Immature natural killer cell (primary cell): ENCODE measurements around the gene OR6K3. TPM values are rescaled to one million over a fixed set of nuclear protein-coding genes. Genes with fewer than 3 reads are reported as not detected.

Experiments used
- DNase-seq, 3 donors: peaks; one replicate each; pipeline ENCODE4 v3.0.0; 2022; ENCODE audit warnings: mixed read lengths in 1 of 3
- H3K27ac Mint-ChIP-seq, 6 donors: one replicate each; pipeline ENCODE4 v1.8.0; 2020; ENCODE audit warnings: mixed read lengths in 6 of 6, mild to moderate bottlenecking in 5 of 6, inconsistent platforms in 4 of 6, moderate library complexity in 3 of 6
- H3K27me3 Mint-ChIP-seq, 3 donors: one replicate each; pipeline ENCODE4 v1.8.0; 2020 to 2021; ENCODE audit warnings: low read depth in 3 of 3, mild to moderate bottlenecking in 3 of 3, mixed read lengths in 3 of 3, moderate library complexity in 3 of 3, inconsistent platforms in 1 of 3
- H3K36me3 Mint-ChIP-seq, 3 donors: one replicate each; pipeline ENCODE4 v1.8.0; 2020; ENCODE audit warnings: mixed read lengths in 3 of 3, inconsistent platforms in 2 of 3, mild to moderate bottlenecking in 2 of 3
- H3K4me1 Mint-ChIP-seq, 2 donors: one replicate each; pipeline ENCODE4 v1.8.0; 2020; ENCODE audit warnings: inconsistent platforms in 2 of 2, mild to moderate bottlenecking in 2 of 2, mixed read lengths in 2 of 2, moderate library complexity in 1 of 2
- H3K4me3 Mint-ChIP-seq, 5 donors: one replicate each; pipeline ENCODE4 v1.8.0; 2020; ENCODE audit warnings: mild to moderate bottlenecking in 5 of 5, mixed read lengths in 5 of 5, inconsistent platforms in 3 of 5, moderate library complexity in 3 of 5
- H3K9me3 Mint-ChIP-seq, 6 donors: one replicate each; pipeline ENCODE4 v1.8.0; 2020; ENCODE audit warnings: mild to moderate bottlenecking in 6 of 6, mixed read lengths in 6 of 6, inconsistent platforms in 4 of 6, moderate library complexity in 3 of 6
- polyA plus RNA-seq, 3 donors: library from polyadenylated mRNA; unstranded; fragments of 300-500 nt; fragmentation: Illumina TruSeq; gene quantifications; one replicate each; pipeline ENCODE4 v1.2.3, GENCODE V29; 2021

The OR6K3 gene, protein sequence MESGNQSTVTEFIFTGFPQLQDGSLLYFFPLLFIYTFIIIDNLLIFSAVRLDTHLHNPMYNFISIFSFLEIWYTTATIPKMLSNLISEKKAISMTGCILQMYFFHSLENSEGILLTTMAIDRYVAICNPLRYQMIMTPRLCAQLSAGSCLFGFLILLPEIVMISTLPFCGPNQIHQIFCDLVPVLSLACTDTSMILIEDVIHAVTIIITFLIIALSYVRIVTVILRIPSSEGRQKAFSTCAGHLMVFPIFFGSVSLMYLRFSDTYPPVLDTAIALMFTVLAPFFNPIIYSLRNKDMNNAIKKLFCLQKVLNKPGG
- polyA plus RNA-seq: not detected

DNA sequence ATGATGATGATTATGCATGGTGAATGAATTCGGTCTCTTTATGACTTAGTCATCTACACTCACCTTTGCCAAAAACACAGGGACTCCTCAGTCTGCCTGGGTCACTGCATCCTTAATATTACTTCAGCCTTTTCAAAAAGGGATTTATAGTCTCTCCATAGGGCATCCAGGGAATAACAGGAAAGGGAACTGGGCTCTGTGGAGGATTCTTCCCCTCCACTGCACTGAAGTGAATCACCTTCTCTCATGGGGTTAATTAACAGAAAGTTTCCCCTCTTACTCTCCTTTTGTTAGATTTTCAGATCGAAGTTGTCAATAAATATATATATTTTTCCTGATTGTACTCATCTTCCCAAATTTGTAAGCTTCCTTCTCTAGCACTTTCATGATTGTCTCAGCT, at the start of gene OR6K3:
OR6K3 (minus strand) TSS at position 101 of the 400 bp plus-strand sequence. CDS start 2,605 bp downstream, outside the sequence.
- DNase-seq: no peak
- H3K9me3 Mint-ChIP-seq: no peaks in the 10 kb centered on the region
- H3K27me3 Mint-ChIP-seq: peaks cover 5 to 12% (median 10%) of the 10 kb centered on the region in 3 donors
- H3K4me3 Mint-ChIP-seq: no peak within 1 kb of the TSS
- peaks cover 0 to 5% (median 0%) of the 10 kb centered on the region in 3 donors for H3K36me3 Mint-ChIP-seq
- H3K4me1 Mint-ChIP-seq: no peaks in the 10 kb centered on the region
- H3K27ac Mint-ChIP-seq: no peak within 1 kb of the TSS

DNA sequence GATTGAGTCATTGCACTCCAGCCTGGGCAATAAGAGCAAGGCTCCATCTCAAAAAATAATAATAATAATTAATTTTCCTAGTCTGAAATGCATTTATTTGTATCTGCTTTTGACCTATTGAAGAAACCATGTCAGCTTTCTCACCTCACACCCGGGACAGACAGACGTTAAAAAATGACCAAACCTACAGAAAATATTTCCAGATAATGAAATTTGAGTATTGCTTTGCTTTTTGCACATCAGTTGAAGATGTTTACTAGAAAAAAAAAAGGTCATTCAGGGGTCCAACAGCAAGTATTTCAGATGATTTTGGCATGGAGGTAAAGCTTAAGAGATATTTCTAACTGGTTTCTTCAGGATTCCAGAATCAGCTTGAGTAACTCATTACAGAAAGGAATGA, 33.9 kb upstream of the OR6K3 start, which contains the start of gene OR6K6:
OR6K6 (plus strand) TSS at position 301 of the 400 bp plus-strand sequence. CDS start 168 bp downstream, outside the sequence.
- H3K27me3 Mint-ChIP-seq: peaks cover 0 to 7% (median 2%) of the 10 kb centered on the region in 3 donors
- peaks cover 0 to 3% (median 0%) of the 10 kb centered on the region in 3 donors for H3K36me3 Mint-ChIP-seq
- DNase-seq: no peak
- no peaks in the 10 kb centered on the region for H3K9me3 Mint-ChIP-seq
- H3K27ac Mint-ChIP-seq: no peak within 1 kb of the TSS
- no peaks in the 10 kb centered on the region for H3K4me1 Mint-ChIP-seq
- H3K4me3 Mint-ChIP-seq: no peak within 1 kb of the TSS

DNA sequence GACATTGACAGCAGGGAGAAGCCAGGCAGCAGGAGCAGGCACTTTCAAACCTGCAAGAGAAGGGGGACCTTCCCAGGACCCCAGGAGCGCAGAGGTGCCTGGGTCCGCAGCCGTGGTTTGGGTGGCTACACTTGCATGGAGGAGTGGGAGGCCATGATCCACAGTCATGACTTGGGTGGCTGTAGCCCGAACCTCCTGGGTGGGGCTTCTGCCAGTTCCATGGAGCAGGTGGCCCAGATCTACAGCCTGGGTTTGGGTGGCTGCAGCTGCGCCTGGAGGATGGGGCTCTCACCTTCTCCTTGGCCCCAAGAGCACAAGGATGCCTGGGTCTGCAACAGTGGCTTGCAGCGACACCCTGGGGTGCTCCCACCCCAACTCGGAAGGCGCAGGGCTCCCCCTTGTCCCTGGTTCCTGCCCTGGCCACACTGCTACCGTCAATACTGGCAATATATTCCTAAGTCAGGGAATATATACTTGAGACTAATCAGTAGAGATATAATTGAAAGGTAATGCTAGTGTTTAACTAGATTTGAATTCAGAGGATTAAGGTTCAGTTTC, 31.7 kb upstream of the OR6K3 start:
- Mint-ChIP-seq H3K4me3 (no peak overlapping the region), H3K27ac (no peak overlapping the region)

DNA sequence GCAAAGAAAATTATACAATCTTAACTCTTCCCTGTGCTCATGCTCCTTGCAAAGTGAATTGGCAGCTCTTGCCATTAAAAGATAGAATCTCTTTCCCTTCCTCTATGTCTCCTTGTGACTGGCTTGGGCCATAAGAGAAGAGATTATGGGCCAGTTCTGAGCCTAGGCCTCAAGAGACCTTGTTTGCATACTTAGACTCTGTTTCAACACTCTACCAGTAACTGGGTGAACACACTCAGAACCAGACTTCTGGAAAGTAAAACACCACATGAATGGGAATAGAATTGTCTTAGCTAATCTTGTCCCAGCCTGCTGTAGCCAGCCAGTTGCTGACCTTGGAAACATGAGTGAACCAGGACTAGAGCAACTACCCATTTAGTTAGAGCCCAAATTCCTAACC, 15.3 kb upstream of the OR6K3 start:
- DNase-seq: no peak
- H3K36me3 Mint-ChIP-seq: peaks cover 0 to 7% (median 0%) of the 10 kb centered on the region in 3 donors
- H3K27me3 Mint-ChIP-seq: peaks cover 4 to 8% (median 4%) of the 10 kb centered on the region in 3 donors
- no peaks in the 10 kb centered on the region for H3K9me3 Mint-ChIP-seq
- no peak overlapping the region for H3K27ac Mint-ChIP-seq
- no peaks in the 10 kb centered on the region for H3K4me1 Mint-ChIP-seq
- no peak overlapping the region for H3K4me3 Mint-ChIP-seq

More for the DNA sequence above, 31.7 kb upstream of the OR6K3 start:
- Mint-ChIP-seq H3K27me3 (peaks cover 2 to 8% (median 3%) of the 10 kb centered on the region in 3 donors), H3K4me1 (no peaks in the 10 kb centered on the region), H3K9me3 (no peaks in the 10 kb centered on the region), H3K36me3 (no peaks in the 10 kb centered on the region)
- no peak for DNase-seq

DNA sequence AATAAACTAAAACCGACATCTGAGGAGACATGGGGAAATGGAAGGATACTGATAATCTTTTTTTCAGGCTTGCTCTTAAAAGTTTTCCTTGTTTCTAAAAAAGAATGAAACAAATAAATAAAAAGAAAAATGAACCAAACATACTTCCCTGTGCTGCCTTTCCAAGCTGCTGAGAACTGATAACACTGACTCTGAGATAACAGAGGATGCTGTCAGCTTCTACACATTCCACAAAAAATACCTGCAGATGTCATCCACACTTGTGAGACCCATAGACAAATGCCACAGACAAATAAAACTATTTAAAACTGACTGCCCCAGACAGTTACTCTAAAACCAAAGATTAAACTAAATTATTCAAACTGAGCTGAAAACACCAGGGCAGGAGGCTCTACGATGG, 12.0 kb upstream of the OR6K3 start:
- no peak for DNase-seq
- Mint-ChIP-seq H3K27me3 (peaks cover 1 to 6% (median 2%) of the 10 kb centered on the region in 3 donors), H3K4me3 (no peak overlapping the region), H3K4me1 (no peaks in the 10 kb centered on the region), H3K36me3 (peaks cover 0 to 3% (median 0%) of the 10 kb centered on the region in 3 donors), H3K9me3 (no peaks in the 10 kb centered on the region), H3K27ac (no peak overlapping the region)

DNA sequence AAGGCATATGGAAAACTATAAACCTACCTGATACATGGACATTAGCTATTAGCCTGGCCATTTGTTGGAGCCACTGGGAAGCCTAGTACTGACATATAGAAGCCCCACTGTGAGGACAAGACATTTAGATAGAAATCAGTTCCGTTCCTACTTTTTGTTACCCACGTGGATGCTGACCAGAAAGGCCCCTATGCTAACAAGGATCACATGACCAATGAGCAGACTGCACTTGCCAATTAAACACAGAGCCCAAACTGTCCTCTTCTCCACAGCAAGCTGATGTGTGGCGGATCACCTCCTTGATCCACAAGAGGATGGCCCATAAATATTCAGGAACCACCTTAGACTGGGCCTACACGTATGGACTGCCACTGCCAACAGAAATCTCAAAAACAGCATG, 11.2 kb upstream of the OR6K3 start:
- H3K9me3 Mint-ChIP-seq: no peaks in the 10 kb centered on the region
- H3K36me3 Mint-ChIP-seq: no peaks in the 10 kb centered on the region
- no peak overlapping the region for H3K27ac Mint-ChIP-seq
- H3K27me3 Mint-ChIP-seq: peaks cover 2 to 6% (median 4%) of the 10 kb centered on the region in 3 donors
- no peaks in the 10 kb centered on the region for H3K4me1 Mint-ChIP-seq
- DNase-seq: no peak
- no peak overlapping the region for H3K4me3 Mint-ChIP-seq

DNA sequence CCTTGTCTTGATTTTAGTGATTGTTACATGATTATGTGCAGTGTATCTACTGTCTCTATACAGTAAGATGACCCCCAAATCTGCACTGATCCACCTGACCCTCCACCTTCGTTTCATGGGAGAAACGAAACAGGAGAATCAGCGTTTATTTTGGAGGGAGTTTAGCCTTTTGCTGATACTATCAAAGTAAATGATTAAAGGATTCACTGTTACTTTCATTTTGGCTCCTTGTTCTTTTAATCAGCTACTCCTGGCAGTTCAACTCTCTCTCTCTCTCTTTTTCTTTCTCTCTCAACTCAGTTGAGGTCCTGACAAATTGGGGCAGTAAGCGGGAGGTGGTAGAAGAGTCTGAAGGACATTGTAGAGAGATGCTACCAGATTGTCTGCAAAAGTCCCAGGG, 9.9 kb upstream of the OR6K3 start:
- peaks cover 0 to 9% (median 2%) of the 10 kb centered on the region in 3 donors for H3K27me3 Mint-ChIP-seq
- H3K4me1 Mint-ChIP-seq: no peaks in the 10 kb centered on the region
- DNase-seq: no peak
- H3K4me3 Mint-ChIP-seq: no peak overlapping the region
- no peak overlapping the region for H3K27ac Mint-ChIP-seq
- H3K36me3 Mint-ChIP-seq: no peaks in the 10 kb centered on the region
- H3K9me3 Mint-ChIP-seq: peaks cover 0 to 2% (median 0%) of the 10 kb centered on the region in 6 donors

DNA sequence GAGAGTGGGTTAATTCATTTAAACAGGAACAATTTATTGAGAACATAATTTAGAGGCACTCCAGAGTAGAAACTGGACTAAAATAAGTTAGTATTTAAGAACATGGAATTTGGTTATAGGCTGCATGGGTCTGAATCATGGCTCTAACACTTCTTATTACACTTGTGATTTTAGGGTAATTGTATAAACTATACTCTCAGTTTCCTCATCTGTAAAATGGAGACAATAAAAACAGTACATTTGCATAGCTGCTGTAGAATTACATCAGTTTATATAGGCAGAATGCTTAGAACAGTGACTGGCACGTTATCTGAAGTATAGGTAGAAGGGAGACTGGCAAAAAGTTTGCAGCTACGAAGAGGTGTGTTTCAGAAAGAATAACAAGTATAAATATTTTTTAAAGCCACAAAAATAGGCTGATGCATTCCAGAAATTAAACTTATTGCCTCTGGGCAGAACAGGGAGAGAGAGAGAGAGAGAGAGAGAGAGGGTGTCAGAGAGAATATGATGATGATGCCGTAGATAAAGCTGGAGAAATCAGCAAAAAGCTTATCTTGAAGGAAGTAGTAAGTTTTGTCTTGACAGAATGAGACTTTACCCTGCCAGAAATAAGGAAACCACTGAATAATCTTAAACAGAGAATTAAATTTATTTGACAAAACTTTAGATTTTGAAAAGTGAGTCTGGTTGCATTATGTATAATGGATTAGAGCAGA, 8.1 kb upstream of the OR6K3 start:
- H3K9me3 Mint-ChIP-seq: peaks cover 0 to 2% (median 0%) of the 10 kb centered on the region in 6 donors
- no peak overlapping the region for H3K4me3 Mint-ChIP-seq
- no peaks in the 10 kb centered on the region for H3K4me1 Mint-ChIP-seq

DNA sequence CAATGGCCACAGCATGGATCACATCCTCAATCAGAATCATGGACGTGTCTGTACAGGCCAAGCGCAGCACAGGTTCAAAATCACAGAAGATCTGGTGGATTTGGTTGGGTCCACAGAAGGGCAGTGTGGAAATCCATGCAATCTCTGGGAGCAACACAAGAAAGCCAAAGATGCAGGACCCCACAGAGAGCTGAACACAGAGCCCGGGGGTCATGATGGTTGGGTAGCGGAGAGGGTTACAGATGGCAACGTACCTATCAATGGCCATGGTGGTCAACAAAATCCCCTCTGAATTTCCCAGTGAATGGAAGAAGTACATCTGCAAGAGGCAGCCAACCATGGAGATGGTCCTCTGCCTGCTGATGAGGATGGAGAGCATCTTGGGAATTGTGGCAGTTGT, 3.9 kb upstream of the OR6K3 start:
- Mint-ChIP-seq H3K27ac (no peak overlapping the region), H3K4me3 (no peak overlapping the region), H3K4me1 (no peaks in the 10 kb centered on the region), H3K27me3 (peaks cover 5 to 9% (median 8%) of the 10 kb centered on the region in 3 donors), H3K9me3 (peaks cover 0 to 2% (median 0%) of the 10 kb centered on the region in 6 donors), H3K36me3 (no peaks in the 10 kb centered on the region)
- DNase-seq: no peak

More for the DNA sequence above, 8.1 kb upstream of the OR6K3 start:
- peaks cover 3 to 7% (median 5%) of the 10 kb centered on the region in 3 donors for H3K27me3 Mint-ChIP-seq
- no peak for DNase-seq
- H3K36me3 Mint-ChIP-seq: no peaks in the 10 kb centered on the region
- H3K27ac Mint-ChIP-seq: no peak overlapping the region

DNA sequence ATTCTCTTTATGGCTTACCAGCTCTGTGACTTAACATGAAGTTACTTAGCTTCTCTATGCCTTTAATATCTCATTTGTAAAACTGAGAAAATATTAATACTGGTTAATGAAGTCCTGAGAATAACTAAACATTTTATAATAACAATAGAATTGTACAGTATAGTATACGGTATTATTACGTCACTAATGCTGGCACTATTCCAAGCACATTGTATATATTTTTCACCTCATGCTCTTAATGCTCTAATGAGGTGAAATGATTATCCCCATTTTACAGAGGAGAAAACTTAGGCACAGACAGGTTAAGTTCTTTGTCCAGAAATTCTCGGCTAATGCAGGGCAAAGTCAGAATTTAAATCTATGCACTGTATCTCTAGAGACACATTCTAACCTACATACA, 856 bp downstream of the OR6K3 start:
- no peak for DNase-seq
- H3K27me3 Mint-ChIP-seq: peaks cover 5 to 10% (median 10%) of the 10 kb centered on the region in 3 donors
- peaks cover 0 to 5% (median 0%) of the 10 kb centered on the region in 3 donors for H3K36me3 Mint-ChIP-seq
- no peaks in the 10 kb centered on the region for H3K4me1 Mint-ChIP-seq
- no peak overlapping the region for H3K4me3 Mint-ChIP-seq
- no peak overlapping the region for H3K27ac Mint-ChIP-seq
- H3K9me3 Mint-ChIP-seq: no peaks in the 10 kb centered on the region

DNA sequence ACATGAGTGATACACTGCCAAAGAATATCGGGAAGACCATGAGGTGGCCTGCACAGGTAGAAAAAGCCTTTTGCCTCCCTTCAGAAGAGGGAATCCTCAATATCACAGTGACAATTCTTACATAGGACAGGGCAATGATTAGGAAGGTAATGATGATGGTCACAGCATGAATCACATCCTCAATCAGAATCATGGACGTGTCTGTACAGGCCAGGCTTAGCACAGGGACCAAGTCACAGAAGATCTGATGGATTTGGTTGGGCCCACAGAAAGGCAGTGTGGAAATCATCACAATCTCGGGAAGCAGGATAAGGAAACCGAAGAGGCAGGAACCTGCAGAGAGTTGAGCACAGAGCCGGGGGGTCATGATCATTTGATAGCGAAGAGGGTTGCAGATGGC, 3.2 kb downstream of the OR6K3 start:
- Mint-ChIP-seq H3K4me1 (no peaks in the 10 kb centered on the region), H3K27ac (no peak overlapping the region), H3K27me3 (peaks cover under 1 to 18% (median 5%) of the 10 kb centered on the region in 3 donors), H3K36me3 (peaks cover 0 to 5% (median 0%) of the 10 kb centered on the region in 3 donors), H3K4me3 (no peak overlapping the region), H3K9me3 (no peaks in the 10 kb centered on the region)
- no peak for DNase-seq

DNA sequence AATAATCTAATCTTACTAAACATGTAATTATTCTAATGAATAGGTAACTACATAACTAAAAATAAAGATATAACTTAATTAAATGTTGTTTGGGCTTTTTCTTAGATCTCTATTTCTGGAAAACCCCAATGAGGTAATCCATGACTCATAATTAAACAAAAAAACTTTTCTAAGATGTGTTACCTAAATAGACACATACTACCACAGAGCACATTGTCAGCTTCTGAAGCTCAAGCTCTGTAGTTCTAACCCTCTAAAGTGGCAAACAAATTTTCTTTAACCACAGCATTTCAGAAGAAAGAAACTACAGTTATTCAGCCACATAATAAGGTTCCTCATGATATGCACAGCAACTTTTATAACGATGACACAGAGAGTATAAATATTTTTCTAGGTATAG, 4.2 kb downstream of the OR6K3 start:
- Mint-ChIP-seq H3K4me1 (no peaks in the 10 kb centered on the region), H3K4me3 (no peak overlapping the region), H3K27me3 (peaks cover 0 to 25% (median 8%) of the 10 kb centered on the region in 3 donors), H3K27ac (no peak overlapping the region), H3K36me3 (peaks cover 0 to 5% (median 0%) of the 10 kb centered on the region in 3 donors), H3K9me3 (peaks cover 0 to 1% (median 0%) of the 10 kb centered on the region in 6 donors)
- no peak for DNase-seq

DNA sequence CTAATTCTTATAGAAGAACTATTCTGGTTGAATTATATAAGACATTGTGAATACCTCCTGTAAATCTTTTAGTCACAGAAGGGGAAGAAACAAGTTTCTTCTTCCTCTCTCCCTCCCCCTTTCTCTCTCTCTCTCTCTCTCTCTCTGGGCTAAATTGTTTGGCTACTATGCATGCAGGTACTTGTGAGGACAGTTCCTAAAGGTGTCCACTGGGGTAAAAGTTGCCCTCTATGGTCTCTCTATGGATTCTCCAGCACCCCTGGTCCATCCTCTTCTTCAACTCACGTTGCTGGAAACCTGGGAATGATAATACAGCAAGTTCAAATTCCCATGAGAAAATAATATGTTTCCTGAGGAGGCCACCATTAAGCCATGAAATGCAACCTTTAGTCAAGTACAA, 5.8 kb downstream of the OR6K3 start:
- DNase-seq: no peak
- H3K27ac Mint-ChIP-seq: no peak overlapping the region
- peaks cover 0 to 5% (median 0%) of the 10 kb centered on the region in 3 donors for H3K36me3 Mint-ChIP-seq
- H3K4me1 Mint-ChIP-seq: no peaks in the 10 kb centered on the region
- peaks cover 2 to 25% (median 8%) of the 10 kb centered on the region in 3 donors for H3K27me3 Mint-ChIP-seq
- H3K9me3 Mint-ChIP-seq: peaks cover 0 to 2% (median 0%) of the 10 kb centered on the region in 6 donors
- H3K4me3 Mint-ChIP-seq: no peak overlapping the region

DNA sequence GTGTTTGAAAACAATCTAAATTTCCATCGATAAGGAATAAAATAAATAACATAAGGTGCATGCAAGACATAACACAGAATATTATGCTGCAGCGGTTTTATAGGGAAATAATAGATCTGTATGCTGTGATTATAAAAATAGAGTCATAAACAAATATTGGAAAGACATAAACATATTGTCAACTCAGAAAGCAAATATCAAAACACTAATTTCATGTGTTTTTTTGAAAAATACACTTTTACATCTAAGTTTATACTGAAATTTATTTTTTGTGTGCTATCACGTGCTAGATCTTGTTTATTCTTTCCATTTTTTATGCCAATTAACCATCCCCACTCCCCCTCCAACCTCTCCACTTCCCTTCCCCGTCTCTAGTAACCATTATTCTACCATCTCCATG, 9.4 kb downstream of the OR6K3 start:
- Mint-ChIP-seq H3K4me1 (no peaks in the 10 kb centered on the region), H3K36me3 (no peaks in the 10 kb centered on the region), H3K27ac (no peak overlapping the region), H3K9me3 (peaks cover 0 to 2% (median 0%) of the 10 kb centered on the region in 6 donors), H3K4me3 (no peak overlapping the region), H3K27me3 (peaks cover 2 to 27% (median 4%) of the 10 kb centered on the region in 3 donors)
- no peak for DNase-seq
